SIG-M5 treated with dmso at 0.1 percent for 504 hours (cell line): Measurements from ENCODE around the gene CDA.
A peak's percentile ranks its signal among the peaks of the same experiment; 100 is the strongest.
"Not testable (repeated sequence)": the region's sequence is repeated elsewhere in the genome, so short reads cannot be mapped to it uniquely, and the experiment has no call there.

Experiments used
- DNase-seq: peaks from one replicate; lab custom pipeline; 2025; ENCODE audit not compliant: unreplicated experiment; lab: John Stamatoyannopoulos, UW

The CDA gene

DNA sequence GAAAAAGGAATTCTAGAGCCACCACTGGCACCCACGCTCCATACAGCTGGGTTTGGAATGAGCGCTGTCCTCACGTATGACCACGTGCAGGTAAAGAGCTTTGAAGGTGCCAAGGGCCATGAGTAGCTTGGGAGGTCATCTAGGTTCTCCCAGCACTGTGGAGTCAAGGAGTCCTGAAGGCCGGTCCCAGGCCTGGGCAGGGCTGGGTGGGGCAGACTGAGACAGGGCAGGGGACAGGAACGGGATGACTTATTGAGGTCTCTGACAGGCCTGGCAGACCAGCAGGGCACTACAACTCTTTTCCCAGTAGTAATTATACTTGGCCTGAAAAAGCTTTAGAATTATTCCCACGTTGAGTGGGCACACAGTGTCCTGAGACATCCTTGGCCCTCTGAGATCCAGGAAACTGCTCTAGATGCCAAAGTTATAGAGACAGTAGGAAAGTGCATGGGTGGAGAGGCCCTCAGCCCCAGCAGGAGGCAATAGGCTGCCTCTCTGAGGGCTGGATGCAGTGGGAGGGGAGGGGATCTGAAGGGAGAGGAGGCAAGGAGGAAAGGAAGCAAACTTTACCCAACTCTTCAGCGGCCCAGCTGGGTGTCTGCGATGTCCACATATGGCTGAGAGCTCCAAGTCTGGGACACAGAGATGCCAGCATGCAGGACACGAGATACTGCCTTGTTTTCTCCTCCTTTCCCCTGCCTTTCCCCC lies 1.8 kb upstream of the CDA start:
- no peak for DNase-seq

DNA sequence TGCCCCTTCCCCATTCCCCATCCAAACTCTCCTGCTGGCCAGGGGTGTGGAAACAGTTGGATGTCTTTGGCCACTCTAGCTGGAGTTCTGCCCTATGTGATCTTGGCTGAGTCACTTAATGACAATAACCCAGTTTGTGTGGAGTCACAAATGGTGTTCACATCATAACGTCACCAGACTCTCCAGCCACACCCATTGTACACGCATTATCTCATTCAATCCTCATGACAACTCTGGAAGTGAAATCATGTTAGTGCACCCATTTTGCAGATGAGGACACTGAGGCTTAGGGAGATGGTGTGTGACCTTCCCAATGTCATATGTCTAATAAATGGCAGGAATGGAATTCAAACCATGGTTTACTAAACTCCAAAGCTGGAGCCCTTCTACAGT lies 1.2 kb upstream of the CDA start:
- no peak for DNase-seq

DNA sequence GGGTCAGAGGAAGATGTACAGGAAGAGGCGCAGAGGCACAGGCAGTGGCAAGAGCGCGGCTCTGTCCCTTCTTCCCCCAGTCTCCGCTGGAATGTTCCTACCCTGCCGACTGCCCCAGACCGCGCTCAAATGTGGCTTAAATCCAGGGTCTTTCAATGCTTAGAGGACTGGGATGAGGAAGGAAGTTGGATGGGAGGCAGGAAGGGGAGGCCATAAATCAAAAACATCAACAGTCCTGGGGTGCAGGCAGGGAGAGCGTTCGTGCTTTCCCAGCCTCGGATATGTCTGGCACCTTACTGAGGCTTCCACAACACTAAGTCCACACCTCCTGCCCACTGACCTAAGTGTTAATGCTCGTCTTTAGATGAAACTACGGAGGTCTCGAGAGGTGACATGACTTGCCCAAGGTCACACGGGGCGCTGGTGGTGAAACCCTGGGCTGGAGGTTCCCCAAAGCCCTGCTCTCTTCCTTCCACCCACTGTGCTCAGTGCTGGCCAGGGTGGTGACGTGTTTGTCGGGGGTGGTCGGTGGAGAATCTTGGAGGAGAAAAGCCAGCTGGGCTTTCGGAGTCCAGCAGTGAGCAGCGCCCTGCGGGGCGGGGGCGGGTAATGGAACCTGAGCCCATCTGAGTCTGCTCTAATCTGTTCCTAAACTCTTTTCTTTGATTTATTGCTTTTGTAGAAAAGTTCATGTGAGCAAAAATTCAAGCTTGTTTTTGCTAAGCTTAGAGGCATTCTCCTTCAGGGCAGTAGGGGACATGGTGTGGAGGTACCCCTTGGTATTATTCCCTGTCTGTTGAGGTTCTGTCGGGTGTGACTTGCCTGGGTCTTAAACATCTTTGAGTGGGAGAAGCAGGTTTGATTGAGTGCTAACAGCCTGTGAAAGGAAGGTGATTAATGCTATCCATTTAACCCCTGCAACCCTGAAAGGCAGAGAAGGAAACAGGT lies 708 bp downstream of the CDA start:
- DNase-seq, result no peak

DNA sequence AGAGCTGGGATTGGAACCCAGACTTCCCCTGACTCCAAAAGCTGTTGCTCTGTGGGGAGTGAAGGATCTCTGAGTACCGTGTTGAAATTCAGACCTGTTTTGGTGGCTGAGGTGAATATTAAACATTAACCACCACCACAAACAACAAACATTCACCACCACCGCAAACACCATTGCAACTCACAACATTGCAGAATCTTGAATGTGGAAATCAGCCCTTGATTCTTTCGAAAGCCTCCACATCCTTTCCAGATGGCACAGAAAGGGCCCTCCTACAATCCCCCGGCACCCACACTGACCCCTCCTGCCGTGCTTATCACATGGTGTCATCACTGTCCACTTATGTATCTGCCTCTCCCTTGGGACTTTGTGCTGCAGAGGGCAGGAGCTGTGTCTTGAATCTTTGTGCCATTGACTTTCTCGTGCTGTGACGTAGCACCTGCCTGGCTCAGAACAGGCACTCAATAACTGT lies 1.4 kb downstream of the CDA start:
- DNase-seq, result peak; percentile 79

DNA sequence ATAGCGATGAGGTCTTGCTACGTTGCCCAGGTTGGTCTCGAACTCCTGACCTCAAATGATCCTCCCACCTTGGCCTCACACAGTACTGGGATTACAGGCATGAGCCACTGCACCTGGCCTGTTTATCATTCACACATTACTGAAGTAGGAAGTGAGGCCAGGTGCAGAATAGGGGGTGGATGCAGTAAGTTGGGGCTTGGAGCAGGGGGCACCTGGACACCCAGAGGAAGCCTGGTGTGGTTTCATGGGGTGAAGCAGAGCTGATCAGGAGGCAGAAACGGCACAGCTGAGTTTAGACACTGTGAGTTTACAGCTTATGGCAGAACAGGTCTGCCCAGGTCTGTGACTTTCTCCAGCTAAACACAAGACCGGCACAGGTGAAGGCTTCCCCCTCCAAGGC lies 4.9 kb downstream of the CDA start:
- no peak for DNase-seq

DNA sequence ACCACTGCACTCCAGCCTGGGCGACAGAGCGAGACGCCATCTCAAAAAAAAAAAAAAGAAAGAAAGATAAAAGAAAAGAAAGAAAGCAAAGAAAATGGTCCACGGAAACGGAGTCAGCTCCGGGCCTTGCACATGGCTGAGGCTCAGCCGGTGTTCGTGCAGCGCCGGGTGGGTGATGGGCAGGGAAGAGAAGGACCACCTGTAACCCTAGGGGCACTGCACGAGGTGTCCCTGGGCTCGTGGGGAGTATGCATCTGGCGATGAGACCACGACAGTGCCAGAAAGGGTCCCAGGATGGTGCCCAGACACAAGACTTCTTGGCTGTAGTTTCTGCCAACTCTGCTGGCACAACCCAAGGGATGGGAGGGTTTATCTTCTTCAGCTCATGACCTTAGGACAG lies 5.8 kb downstream of the CDA start:
- no peak for DNase-seq

DNA sequence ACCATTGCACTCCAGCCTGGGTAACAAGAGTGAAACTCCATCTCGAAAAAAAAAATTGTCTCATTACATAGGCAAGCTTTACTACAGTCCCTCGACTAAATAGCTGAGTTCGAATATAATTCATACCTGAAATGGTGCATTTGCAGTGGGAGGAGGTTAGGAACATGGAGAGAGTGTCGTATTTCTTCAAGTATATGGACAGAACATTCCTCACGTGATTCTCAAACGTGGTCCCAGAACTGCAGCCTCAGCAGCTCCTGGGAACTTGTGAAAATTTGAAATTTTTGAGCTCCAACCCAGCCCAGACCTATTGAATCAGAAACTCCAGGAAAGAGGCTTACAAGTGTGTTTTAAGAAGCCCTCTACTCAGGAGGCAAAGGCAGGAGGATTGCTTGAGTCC lies 7.2 kb downstream of the CDA start:
- DNase-seq, result no peak

DNA sequence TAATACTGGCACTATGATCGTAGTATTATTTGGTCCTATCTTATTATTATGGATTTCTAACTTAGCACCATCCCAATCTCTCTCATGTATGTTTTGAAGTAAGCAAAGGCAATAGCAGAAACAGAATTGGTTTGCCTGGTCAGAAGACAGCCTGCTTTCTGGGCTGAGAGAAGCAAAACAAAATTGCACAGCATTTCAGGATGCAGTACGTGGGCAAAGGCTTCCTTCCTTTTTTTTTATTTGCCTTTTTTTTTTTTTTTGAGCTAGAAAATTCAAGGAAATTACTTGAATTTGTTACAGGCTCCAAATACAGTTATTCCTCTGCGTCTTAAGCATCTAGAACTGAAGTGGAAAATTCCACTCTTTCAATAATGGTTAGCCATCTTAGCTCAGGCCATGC lies 8.8 kb downstream of the CDA start:
- DNase-seq, result peak; percentile 19

DNA sequence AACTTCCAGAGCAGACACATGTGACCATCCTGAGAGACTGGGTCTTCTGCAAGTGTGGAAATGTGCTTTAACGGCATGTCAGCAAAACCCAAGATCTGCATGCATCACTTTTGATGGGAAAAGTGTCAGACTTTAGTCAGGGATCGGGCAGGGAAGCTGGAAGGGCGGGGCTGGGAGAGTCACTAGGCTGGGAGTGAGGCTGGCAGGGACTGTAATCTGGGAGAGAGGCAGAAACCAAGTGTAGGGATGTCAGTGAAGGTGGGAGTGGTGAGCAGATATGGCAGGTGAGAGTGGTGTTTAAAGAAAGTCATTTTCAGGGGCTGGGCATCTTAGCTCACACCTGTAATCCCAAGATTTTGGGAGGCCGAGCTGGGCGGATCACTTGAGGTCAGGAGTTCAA lies 11.3 kb downstream of the CDA start:
- no peak for DNase-seq

DNA sequence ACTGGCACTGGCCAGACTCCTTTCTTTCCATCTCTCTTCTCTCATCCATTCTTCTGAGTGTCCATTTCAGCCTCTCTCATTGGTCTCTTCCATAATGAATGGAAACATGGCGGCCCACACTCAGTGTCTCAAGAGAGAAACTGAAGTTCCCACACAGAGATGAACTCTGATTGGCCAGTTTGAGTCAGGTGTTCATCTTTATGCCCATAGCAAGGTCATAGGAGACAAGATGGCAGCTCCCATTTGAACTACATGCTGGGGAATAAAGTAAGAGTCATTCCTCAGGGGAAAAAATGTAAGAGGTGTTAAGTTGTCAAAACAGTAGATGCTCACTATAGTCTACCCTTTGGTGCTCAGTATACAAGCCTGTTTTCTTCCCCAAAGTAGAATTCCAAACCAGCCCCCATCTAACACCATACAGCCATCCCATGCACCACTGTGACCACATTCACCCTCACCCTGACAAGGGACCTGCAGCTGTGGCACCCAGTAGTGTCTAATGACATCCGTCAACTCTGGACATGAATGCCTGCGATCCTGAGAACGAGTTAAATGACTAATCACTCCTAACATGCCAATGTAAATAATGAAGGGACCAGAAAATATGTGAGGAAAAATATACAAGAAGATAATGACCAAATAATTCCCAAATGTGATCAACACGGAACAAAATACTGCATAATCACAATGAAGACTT lies 12.4 kb downstream of the CDA start:
- no peak for DNase-seq

DNA sequence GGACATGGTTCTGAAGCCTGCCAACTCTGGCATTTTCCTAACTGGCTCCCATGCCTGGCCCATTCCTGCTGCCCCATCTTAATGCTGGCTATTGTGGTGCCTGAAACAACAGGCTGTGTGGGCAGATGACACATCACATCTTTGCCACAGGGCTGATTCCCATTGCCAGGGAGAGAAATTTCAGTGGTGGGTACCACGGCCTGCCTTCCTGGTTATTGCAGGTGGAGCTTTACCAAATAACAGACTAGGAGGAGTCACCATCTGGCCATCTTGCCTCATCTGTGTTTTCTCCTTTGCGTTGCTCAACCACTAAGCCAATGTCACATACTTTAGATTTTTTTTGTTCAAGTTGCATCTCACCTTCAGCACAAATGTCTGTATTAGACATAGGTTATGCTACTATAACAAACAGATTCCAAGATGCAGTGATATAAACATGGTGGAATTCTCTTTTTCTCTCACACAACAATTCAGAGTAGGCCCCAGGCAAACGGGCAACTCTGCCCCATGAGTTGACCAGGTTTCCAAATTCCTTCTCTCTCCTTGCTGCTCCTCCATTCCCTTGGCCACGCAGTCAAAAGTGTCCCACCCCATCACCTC lies 14.1 kb downstream of the CDA start:
- DNase-seq, result no peak

DNA sequence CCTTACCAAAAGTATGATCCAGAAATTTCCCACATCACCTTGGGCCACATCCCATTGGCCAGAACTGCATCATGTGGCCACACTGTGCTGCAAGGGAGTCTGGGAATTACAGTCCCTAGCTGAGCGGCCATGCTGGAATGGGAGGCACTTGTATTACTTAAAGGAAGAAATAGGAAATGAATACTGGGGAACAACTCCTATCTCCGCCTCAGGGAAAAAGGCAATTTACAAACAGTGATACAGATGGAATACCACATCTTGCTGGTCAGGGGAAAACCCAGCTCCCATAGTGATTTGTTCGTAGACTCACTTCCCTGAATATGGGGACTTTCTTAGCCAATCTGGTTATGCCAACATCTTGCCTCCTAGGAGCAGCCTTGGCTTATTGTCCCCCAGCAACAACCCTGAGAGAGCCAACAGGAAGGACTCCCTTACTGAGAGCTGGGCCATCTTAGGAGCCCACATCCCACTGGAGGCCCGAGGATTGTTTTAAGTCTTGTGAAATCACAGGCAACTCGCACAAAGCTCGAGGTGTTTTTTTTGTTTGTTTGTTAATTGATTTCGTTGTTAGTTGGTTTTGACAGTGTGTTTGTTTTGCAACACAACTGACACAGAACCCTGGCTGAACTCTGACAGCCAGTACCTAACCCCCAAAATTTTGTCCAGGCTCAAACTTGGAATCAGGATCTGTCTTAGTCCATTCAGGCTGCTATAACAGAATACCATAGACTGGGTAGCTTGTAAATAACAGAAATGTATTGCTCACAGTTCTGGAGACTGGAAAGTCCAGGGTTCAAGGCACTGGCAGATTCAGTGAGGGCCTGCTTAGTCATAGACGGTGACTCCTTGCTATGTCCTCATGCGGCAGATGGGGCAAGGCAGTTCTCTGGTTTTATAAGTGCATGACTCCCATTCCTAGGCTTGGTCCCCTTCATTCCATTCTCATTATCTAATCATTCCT lies 14.9 kb downstream of the CDA start:
- no peak for DNase-seq

DNA sequence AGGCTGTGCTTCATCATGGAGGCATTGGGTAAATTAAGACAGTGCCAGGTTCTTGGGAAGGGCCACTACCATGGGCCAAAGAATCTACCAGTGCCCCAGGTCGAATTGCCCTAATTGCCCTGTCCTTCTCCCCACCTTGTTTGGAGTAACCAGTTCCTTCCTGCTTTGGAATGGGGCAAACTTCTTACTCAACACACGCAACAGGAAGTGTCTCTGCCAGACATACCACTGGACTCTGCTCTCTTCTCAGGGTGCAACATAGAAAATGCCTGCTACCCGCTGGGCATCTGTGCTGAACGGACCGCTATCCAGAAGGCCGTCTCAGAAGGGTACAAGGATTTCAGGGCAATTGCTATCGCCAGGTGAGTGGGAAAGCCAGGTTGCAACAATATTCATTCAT lies 15.8 kb downstream of the CDA start:
- DNase-seq, result no peak

DNA sequence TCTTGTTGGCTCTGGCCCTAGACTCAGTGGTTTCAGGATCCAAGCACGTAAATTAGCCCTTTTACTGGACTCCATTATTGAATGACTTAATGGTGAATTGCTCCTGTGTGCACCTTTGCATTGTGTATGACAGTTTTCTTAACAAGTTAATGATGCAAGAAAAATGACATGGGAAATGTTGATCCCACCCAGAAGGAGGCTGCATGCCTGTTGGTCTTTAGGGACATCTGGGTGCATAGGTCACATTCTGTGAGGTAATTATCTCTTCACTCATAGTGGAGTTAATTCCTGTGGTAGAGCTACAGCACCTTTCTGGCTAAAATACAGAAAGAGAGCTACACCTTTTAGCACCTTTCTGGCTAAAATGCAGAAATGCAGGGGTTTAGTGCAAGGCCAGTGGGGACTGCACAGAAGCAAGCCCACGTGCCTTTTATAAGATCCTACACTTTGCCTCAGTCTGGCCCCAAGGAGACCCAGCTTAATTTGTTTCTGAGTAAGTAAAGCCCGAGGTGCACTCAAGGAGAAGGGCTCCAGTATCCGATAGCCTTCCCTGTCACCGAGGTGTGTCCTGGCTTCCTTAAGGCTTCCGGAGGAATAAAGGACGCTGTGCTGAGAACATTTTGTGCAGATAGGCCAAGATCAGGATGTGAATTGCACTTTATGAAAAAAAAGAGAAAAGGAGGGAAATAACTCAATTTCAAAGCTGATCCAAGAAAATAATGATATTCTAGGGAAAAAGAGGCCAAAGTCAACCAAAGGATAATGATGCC lies 18.1 kb downstream of the CDA start:
- DNase-seq, result not testable (repeated sequence)

DNA sequence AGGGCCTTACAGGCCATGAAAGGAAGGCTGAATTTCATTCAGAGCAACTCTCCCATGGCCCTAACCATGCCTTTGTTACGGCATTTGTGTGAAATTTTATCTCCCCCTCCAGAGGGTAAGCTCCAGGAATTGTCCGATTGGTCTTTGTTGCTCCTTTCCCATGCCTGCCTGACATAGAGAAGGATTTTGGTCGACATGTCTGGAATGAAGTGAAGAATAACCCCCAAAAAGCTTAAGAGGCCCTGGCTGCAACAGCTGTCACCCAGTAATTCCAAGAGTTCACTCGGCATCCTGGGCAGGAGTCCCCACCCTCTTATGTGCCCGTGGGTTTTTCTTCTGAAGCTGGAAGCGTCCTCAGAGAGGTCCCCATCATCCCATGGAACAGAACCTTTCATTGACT lies 20.6 kb downstream of the CDA start:
- DNase-seq, result no peak

DNA sequence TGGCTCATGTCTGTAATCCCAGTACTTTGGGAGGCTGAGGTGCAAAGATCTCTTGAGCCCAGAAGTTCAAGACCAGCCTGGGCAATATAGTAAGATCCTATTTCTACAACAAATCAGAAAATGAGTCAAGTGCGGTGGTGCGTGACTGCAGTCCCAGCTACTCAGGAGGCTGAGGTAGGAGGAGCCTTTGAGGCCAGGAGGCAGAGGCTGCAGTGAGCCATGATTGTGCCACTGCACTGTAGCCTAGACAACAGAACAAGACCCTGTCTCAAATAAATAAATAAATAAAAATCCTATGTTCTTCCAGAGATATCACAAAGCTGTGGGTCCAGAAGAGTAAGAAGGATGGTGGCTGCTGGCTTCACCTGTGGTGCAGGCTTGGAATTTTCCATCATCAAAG lies 22.1 kb downstream of the CDA start:
- no peak for DNase-seq

DNA sequence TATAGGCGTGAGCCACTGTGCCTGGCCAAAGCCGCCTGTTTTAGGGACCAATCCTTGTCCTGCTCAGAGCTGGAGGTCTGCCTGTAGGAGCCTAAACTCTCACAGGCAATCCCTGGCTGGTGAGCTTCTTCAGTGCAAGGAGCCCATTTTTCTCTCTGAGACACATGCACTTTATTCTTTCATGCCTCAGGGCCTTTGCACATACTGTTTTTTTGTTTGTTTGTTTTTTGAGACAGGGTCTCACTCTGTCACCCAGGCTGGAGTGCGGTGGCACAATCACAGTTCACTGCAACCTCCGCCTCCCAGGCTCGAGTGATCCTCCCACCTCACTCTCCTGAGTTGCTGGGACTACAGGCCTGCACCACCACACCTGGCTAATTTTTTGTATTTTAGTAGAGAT lies 22.8 kb downstream of the CDA start:
- DNase-seq, result no peak

DNA sequence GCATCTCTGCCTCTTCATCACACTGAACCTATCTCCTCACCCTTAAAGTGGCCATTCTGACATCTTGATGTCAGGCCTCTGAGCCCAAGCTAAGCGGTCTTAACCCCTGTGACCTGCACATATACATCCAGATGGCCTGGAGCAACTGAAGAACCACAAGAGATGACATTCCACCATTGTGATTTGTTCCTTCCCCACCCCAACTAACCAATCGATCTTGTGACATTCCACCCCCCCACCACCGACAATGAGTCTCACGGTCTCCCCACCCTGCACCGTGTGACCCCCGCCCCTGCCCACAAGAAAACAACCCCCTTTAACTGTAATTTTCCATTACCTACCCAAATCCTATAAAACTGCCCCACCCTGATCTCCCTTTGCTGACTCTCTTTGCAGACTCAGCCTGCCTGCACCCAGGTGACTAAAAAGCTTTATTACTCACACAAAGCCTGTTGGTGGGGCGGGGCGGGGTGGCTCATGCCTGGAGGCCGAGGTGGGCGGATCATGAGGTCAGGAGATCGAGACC lies 23.4 kb downstream of the CDA start:
- no peak for DNase-seq

DNA sequence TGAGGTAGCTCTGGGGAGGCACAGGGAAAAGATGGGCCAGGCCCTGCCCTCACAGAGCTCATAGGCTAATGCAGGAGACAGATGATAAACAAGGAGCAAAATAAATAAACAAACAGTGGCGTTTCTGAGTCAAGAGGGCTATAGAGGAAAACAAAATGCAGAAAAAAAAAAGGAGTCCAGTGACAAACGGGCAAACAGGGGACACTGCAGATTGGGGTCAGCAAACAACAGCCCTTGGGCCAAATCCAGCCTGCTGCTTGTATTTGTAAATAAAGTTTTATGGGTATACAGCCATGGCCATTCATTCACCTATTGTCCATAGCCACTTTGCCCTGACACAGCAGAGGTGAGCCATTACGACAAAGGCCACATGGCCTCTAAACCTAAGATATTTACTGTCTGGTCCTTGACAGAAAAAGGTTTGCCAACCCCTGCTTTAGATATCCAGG lies 25.3 kb downstream of the CDA start:
- no peak for DNase-seq
